Small intestine (tissue), 7 donors: ENCODE results near the gene ABCF2. TPM values are rescaled to one million over a fixed set of nuclear protein-coding genes. Genes with fewer than 3 reads are reported as not detected.
A peak's percentile ranks its signal among the peaks of the same experiment; 100 is the strongest.

Experiments used
- DNase-seq, 2 donors: peaks; one replicate each; pipeline versions ENCODE4 v3.0.0 to v3.0.0-alpha.2; 2013
- FAIRE-seq: peaks from 2 replicates; lab custom pipeline; 2012; peaks lifted over from hg19 to GRCh38; lab: Jason Lieb, UNC
- H3K27ac ChIP-seq, 3 donors: one replicate each; pipeline ENCODE4 v1.5.1; 2013; ENCODE audit warnings: low read length in 2 of 3, mild to moderate bottlenecking in 2 of 3, control low read depth in 1 of 3, inconsistent platforms in 1 of 3, low read depth in 1 of 3, moderate library complexity in 1 of 3
- H3K27me3 ChIP-seq, 3 donors: one replicate each; pipeline ENCODE4 v1.6.1; 2013; ENCODE audit warnings: low read length in 3 of 3, inconsistent platforms in 1 of 3; ENCODE audit not compliant: control insufficient read depth in 3 of 3, insufficient read depth in 3 of 3
- H3K36me3 ChIP-seq, 3 donors: one replicate each; pipeline ENCODE4 v1.6.1; 2013; ENCODE audit warnings: low read length in 3 of 3, inconsistent platforms in 1 of 3, low read depth in 1 of 3, mild to moderate bottlenecking in 1 of 3, moderate library complexity in 1 of 3; ENCODE audit not compliant: control insufficient read depth in 3 of 3, insufficient read depth in 2 of 3
- H3K4me1 ChIP-seq, 3 donors: one replicate each; pipeline ENCODE4 v1.6.1; 2013; ENCODE audit warnings: low read length in 2 of 3, inconsistent platforms in 1 of 3, low read depth in 1 of 3, mild to moderate bottlenecking in 1 of 3, moderate library complexity in 1 of 3; ENCODE audit not compliant: control insufficient read depth in 3 of 3, insufficient read depth in 2 of 3
- H3K4me3 ChIP-seq, 3 donors: one replicate each; pipeline ENCODE4 v1.5.1; 2013; ENCODE audit warnings: low read length in 3 of 3, control low read depth in 1 of 3, inconsistent platforms in 1 of 3, low read depth in 1 of 3, mild to moderate bottlenecking in 1 of 3, moderate library complexity in 1 of 3
- H3K9me3 ChIP-seq, 2 donors: one replicate each; pipeline ENCODE4 v1.6.1; 2013; ENCODE audit warnings: low read depth in 1 of 2, low read length in 1 of 2; ENCODE audit not compliant: control insufficient read depth in 2 of 2, insufficient read depth in 1 of 2
- WGBS, 3 donors: extraction: QIAGEN DNeasy Blood & Tissue Kit; methylation state at CpG; one replicate each; pipeline ENCODE4 v1.1.7; 2013; 5-methylcytosine and 5-hydroxymethylcytosine counted together
- polyA plus RNA-seq, 4 donors: library from polyadenylated mRNA; stranded (reverse) in 3 of 4; unstranded in 1 of 4; fragments of 200-250 nt in 3 of 4; fragments of 120-200 nt in 1 of 4; gene quantifications; one replicate each; pipeline versions ENCODE4 v1.2.1 to v1.2.3, GENCODE V29; 2013
- donor health status: healthy with polysubstance abuse.
- donor health status: control.
- donor health status: control.
- donor health status: Bipolar disorder and iron deficiency.
- donor health status: healthy.

Gene ABCF2
- polyA plus RNA-seq, 4 donors = 11.0 to 23.7 (median 13.5) TPM

- Histone ChIP-seq H3K36me3 (no peaks in the 10 kb centered on the region), H3K4me1 (peaks cover 0 to 3% (median 0%) of the 10 kb centered on the region in 3 donors), H3K9me3 (no peaks in the 10 kb centered on the region), H3K27me3 (peaks cover 0 to 67% (median 6%) of the 10 kb centered on the region in 3 donors), H3K4me3 (no peak overlapping the region), H3K27ac (no peak overlapping the region)
- WGBS, 3 donors = 84 to 91% (median 87%) methylated on average over 7 of the region's 7 CpGs
- no peak for FAIRE-seq
- DNase-seq = no peak
Measured at GRCh38 chr7:151257990-151258389, 31.0 kb upstream of the ABCF2 start.

- H3K27me3 ChIP-seq = peaks cover 3 to 75% (median 6%) of the 10 kb centered on the region in 3 donors
- peaks cover 0 to 8% (median 0%) of the 10 kb centered on the region in 3 donors for H3K4me1 ChIP-seq
- H3K36me3 ChIP-seq = no peaks in the 10 kb centered on the region
- DNase-seq (no peak), FAIRE-seq (no peak)
- no peak overlapping the region for H3K27ac ChIP-seq
- no peak overlapping the region for H3K4me3 ChIP-seq
- no peaks in the 10 kb centered on the region for H3K9me3 ChIP-seq
- 38 to 68% (median 47%) methylated on average over 16 of the region's 16 CpGs for WGBS, 3 donors
Measured at GRCh38 chr7:151256410-151257045, 29.5 kb upstream of the ABCF2 start.

- Histone ChIP-seq H3K27ac (no peak overlapping the region), H3K4me1 (peaks cover 0 to 14% (median 0%) of the 10 kb centered on the region in 3 donors), H3K9me3 (no peaks in the 10 kb centered on the region), H3K4me3 (no peak overlapping the region), H3K27me3 (peaks cover 3 to 75% (median 7%) of the 10 kb centered on the region in 3 donors), H3K36me3 (no peaks in the 10 kb centered on the region)
- no peak for DNase-seq
- WGBS, 3 donors = 65 to 76% (median 71%) methylated on average over 7 of the region's 7 CpGs
- FAIRE-seq = no peak
Measured at GRCh38 chr7:151255390-151255789, 28.4 kb upstream of the ABCF2 start.

- Histone ChIP-seq H3K4me1 (peaks cover 0 to 19% (median 0%) of the 10 kb centered on the region in 3 donors), H3K36me3 (no peaks in the 10 kb centered on the region), H3K9me3 (no peaks in the 10 kb centered on the region), H3K4me3 (no peak overlapping the region), H3K27ac (no peak overlapping the region), H3K27me3 (peaks cover 3 to 75% (median 7%) of the 10 kb centered on the region in 3 donors)
- FAIRE-seq = no peak
- 63 to 78% (median 72%) methylated on average over 11 of the region's 11 CpGs for WGBS, 3 donors
- DNase-seq = no peak
Measured at GRCh38 chr7:151254851-151255250, 27.8 kb upstream of the ABCF2 start.

GRCh38 chr7:151254316-151254715 lies 27.3 kb upstream of the ABCF2 start:
- peaks cover 0 to 24% (median 0%) of the 10 kb centered on the region in 3 donors for H3K4me1 ChIP-seq
- FAIRE-seq (no peak), DNase-seq (no peak)
- H3K4me3 ChIP-seq = no peak overlapping the region
- peaks cover 3 to 74% (median 7%) of the 10 kb centered on the region in 3 donors for H3K27me3 ChIP-seq
- WGBS, 3 donors = 38 to 70% (median 49%) methylated on average over 7 of the region's 7 CpGs
- no peaks in the 10 kb centered on the region for H3K36me3 ChIP-seq
- no peak overlapping the region for H3K27ac ChIP-seq
- no peaks in the 10 kb centered on the region for H3K9me3 ChIP-seq

- Histone ChIP-seq H3K27ac (peak overlapping the region in 2 of 3 donors; percentile 3 to 67), H3K9me3 (no peaks in the 10 kb centered on the region), H3K27me3 (peaks cover 3 to 68% (median 7%) of the 10 kb centered on the region in 3 donors), H3K36me3 (no peaks in the 10 kb centered on the region), H3K4me1 (peaks cover 0 to 27% (median 2%) of the 10 kb centered on the region in 3 donors), H3K4me3 (peak overlapping the region in 1 of 3 donors; percentile 45)
- 63 to 85% (median 74%) methylated on average over 15 to 17 of the region's 17 CpGs for WGBS, 3 donors
- FAIRE-seq (no peak), DNase-seq (no peak)
Measured at GRCh38 chr7:151252961-151253711, 26.1 kb upstream of the ABCF2 start.

- H3K4me1 ChIP-seq = peaks cover 0 to 31% (median 4%) of the 10 kb centered on the region in 3 donors
- peak overlapping the region in 1 of 3 donors; percentile 45 for H3K4me3 ChIP-seq
- FAIRE-seq (no peak), DNase-seq (no peak)
- no peaks in the 10 kb centered on the region for H3K9me3 ChIP-seq
- H3K27me3 ChIP-seq = peaks cover 3 to 63% (median 7%) of the 10 kb centered on the region in 3 donors
- H3K36me3 ChIP-seq = no peaks in the 10 kb centered on the region
- H3K27ac ChIP-seq = peak overlapping the region in 2 of 3 donors; percentile 67 to 76
- 42 to 45% (median 45%) methylated on average over 6 to 9 of the region's 9 CpGs for WGBS, 3 donors
Measured at GRCh38 chr7:151252561-151252835, 25.5 kb upstream of the ABCF2 start.

GRCh38 chr7:151251689-151252560 lies 24.9 kb upstream of the ABCF2 start:
- no peaks in the 10 kb centered on the region for H3K36me3 ChIP-seq
- H3K9me3 ChIP-seq = no peaks in the 10 kb centered on the region
- no peak for FAIRE-seq
- peaks cover 3 to 65% (median 7%) of the 10 kb centered on the region in 3 donors for H3K27me3 ChIP-seq
- peak overlapping the region; percentile 24 to 48 (median 45) for H3K4me3 ChIP-seq
- peak in 1 of 2 donors; percentile 79 for DNase-seq
- 2 to 7% (median 2%) methylated on average over 41 to 79 of the region's 79 CpGs for WGBS, 3 donors
- H3K27ac ChIP-seq = peak overlapping the region in 2 of 3 donors; percentile 67 to 76
- peaks cover 0 to 34% (median 4%) of the 10 kb centered on the region in 3 donors for H3K4me1 ChIP-seq
